NCI-H146 treated with DMSO at 0.1 percent for 48 hours (cell line): ENCODE measurements around the gene EXOC7.

ENCODE experiments used
- DNase-seq: peaks from one replicate; lab custom pipeline; 2025; ENCODE audit not compliant: unreplicated experiment; lab: John Stamatoyannopoulos, UW

The EXOC7 gene

GRCh38 chr17:76103274-76104139 is at the start of gene EXOC7:
Gene EXOC7 (minus strand): TSS chr17:76103787. CDS start chr17:76103692, 95 bp downstream.
- DNase-seq: peak; percentile 88

- DNase-seq: no peak
These were observed 49.6 kb upstream of the EXOC7 start for GRCh38 chr17:76153202-76153601.

GRCh38 chr17:76152591-76152990 is 49.0 kb upstream of the EXOC7 start:
- DNase-seq: no peak

- no peak for DNase-seq
These were observed 48.4 kb upstream of the EXOC7 start for GRCh38 chr17:76151896-76152454.

GRCh38 chr17:76150712-76151622 is 47.4 kb upstream of the EXOC7 start:
- DNase-seq: no peak

GRCh38 chr17:76149214-76149613 is 45.6 kb upstream of the EXOC7 start:
- DNase-seq: no peak

- no peak for DNase-seq
These were observed 44.4 kb upstream of the EXOC7 start for GRCh38 chr17:76148015-76148326.

GRCh38 chr17:76147211-76148014 is 43.8 kb upstream of the EXOC7 start:
- DNase-seq: peak; percentile 43

- DNase-seq: no peak
These were observed 42.7 kb upstream of the EXOC7 start for GRCh38 chr17:76146053-76146851.

- DNase-seq: peak; percentile 71
These were observed 41.9 kb upstream of the EXOC7 start for GRCh38 chr17:76145231-76146052.

- DNase-seq: no peak
These were observed 39.0 kb upstream of the EXOC7 start for GRCh38 chr17:76142585-76143041.

GRCh38 chr17:76142039-76142584 is 38.5 kb upstream of the EXOC7 start:
- DNase-seq: no peak

- DNase-seq: peak; percentile 90
These were observed 37.8 kb upstream of the EXOC7 start, which contains the start of gene FOXJ1 for GRCh38 chr17:76141212-76142038. Gene FOXJ1 (minus strand): TSS chr17:76141245. CDS start chr17:76140395, 850 bp downstream.

GRCh38 chr17:76140661-76141211 is 37.1 kb upstream of the EXOC7 start:
- no peak for DNase-seq

- no peak for DNase-seq
These were observed 36.4 kb upstream of the EXOC7 start for GRCh38 chr17:76139801-76140660.

- DNase-seq: no peak
These were observed 35.5 kb upstream of the EXOC7 start for GRCh38 chr17:76138896-76139752.
